ENCODE measurements around the gene GBA3. TPM values are rescaled to one million over a fixed set of nuclear protein-coding genes. Genes with fewer than 3 reads are reported as not detected.

Gene GBA3
- total RNA-seq, 1 experiment from 2014 or later = not detected

GRCh38 chr4:22680065-22680642, 12.6 kb upstream of the GBA3 start:
- ChIA-PET RAD21 (ENCODE audit: low non-redundant PET in 1 of 2, low total read pairs in 2 of 2, uncharacterized antibody in 2 of 2, unreplicated experiment in 2 of 2) (no interaction called here), CTCF (interaction anchor here (1.1 kb wide), 1 partner anchor 270 kb away, joined by 4 read pairs; no protein-coding TSS in a partner anchor), POLR2A (no interaction called here)
- Histone ChIP-seq H3K4me1 (ENCODE audit: control insufficient read depth in 1 of 2, insufficient read depth in 2 of 2, low read length in 2 of 2) (no peaks in the 10 kb centered on the region), H4K20me1 (ENCODE audit: insufficient read depth) (no peaks in the 10 kb centered on the region), H3K9ac (ENCODE audit: low read length) (no peak overlapping the region), H2AFZ (ENCODE audit: low read depth, low read length, poor library complexity, severe bottlenecking) (no peak overlapping the region), H3K9me3 (ENCODE audit: control insufficient read depth in 1 of 2, insufficient read depth in 1 of 2, low read depth in 1 of 2, low read length in 2 of 2) (no peaks in the 10 kb centered on the region), H3K27me3 (ENCODE audit: insufficient read depth, low read length) (peaks cover 22% of the 10 kb centered on the region), H3K27ac (ENCODE audit: low read depth, low read length) (no peak overlapping the region), H3K4me3 (replicated peaks in 1 of 2; ENCODE audit: low read depth in 1 of 2, low read length in 2 of 2) (no peak overlapping the region), H3K4me2 (ENCODE audit: low read length) (no peak overlapping the region), H3K36me3 (ENCODE audit: control insufficient read depth in 1 of 2, insufficient read depth in 2 of 2, low read length in 2 of 2) (no peaks in the 10 kb centered on the region), H3K79me2 (ENCODE audit: insufficient read depth, low read length) (no peaks in the 10 kb centered on the region), H3K9me2 (ENCODE audit: insufficient read depth) (no peaks in the 10 kb centered on the region)
- intact Hi-C loops (cut with micrococcal nuclease) = no loop called here
- ATAC-seq = no peak
- no peak for TF ChIP-seq YY1 (IDR thresholded peaks at IDR 0.05; ENCODE audit: extremely low read depth, insufficient replicate concordance, low read depth, low read length)
- TF ChIP-seq EGR1 (IDR thresholded peaks at IDR 0.05; ENCODE audit: low read depth) = no peak
- no peak for TF ChIP-seq MAX (IDR thresholded peaks at IDR 0.05)
- TF ChIP-seq ATF3 (IDR thresholded peaks at IDR 0.05) = no peak
- no peak for TF ChIP-seq POLR2A (IDR thresholded peaks at IDR 0.05; ENCODE audit: borderline replicate concordance, extremely low read depth, insufficient read depth, insufficient read length)
- no peak for TF ChIP-seq POLR2AphosphoS5 (IDR thresholded peaks at IDR 0.05; ENCODE audit: low read depth, low read length)
- TF ChIP-seq CEBPB (IDR thresholded peaks at IDR 0.05; ENCODE audit: low read depth) = no peak
- TF ChIP-seq SP1 (IDR thresholded peaks at IDR 0.05; ENCODE audit: low read depth) = no peak
- no peak for TF ChIP-seq FOSL1 (IDR thresholded peaks at IDR 0.05; ENCODE audit: low read depth)
- no peak for TF ChIP-seq ZBTB33 (IDR thresholded peaks at IDR 0.05; ENCODE audit: extremely low read depth, insufficient replicate concordance, low read length)
- no peak for TF ChIP-seq CTCF (IDR thresholded peaks at IDR 0.05 in 2 of 3, conservative IDR thresholded peaks at IDR 0.05 in 1 of 3; ENCODE audit: borderline replicate concordance in 1 of 3, insufficient read depth in 1 of 3, low read depth in 2 of 3, low read length in 2 of 3)
- no peak for TF ChIP-seq EZH2phosphoT487 (IDR thresholded peaks at IDR 0.05; ENCODE audit: borderline replicate concordance)
- TF ChIP-seq SRF (IDR thresholded peaks at IDR 0.05; ENCODE audit: low read depth) = no peak
- no peak for TF ChIP-seq ELF1 (IDR thresholded peaks at IDR 0.05; ENCODE audit: borderline replicate concordance, low read depth)
- BruUV-seq (replicated peaks) = no TSS peak
- no peak for DNase-seq (ENCODE audit: low read depth, low spot score)
